K562 (cell line): ENCODE measurements around the gene HMG20B. TPM values are rescaled to one million over a fixed set of nuclear protein-coding genes. Genes with fewer than 3 reads are reported as not detected.

Experiments
- BDP1 ChIP-seq: IDR thresholded peaks from 3 replicates; pipeline ENCODE4 v1.6.1; 2011; ENCODE audit not compliant: insufficient read length, insufficient read depth
- CREBBP ChIP-seq: IDR thresholded peaks from one replicate; pipeline ENCODE4 v1.6.1; 2012; ENCODE audit warnings: low read depth, mild to moderate bottlenecking, control low read depth, inconsistent platforms, low read length
- CTBP1 ChIP-seq: fragments of 450-650 bp; IDR thresholded peaks from 2 replicates; pipeline ENCODE4 v1.6.1; 2016; ENCODE audit warnings: borderline replicate concordance
- ETV1 ChIP-seq: fragments of 450-650 bp; conservative IDR thresholded peaks from 2 replicates; pipeline ENCODE4 v1.6.1; 2016; ENCODE audit warnings: missing genetic modification characterization, control low read depth, low read depth, missing compliant biosample characterization
- GTF2E2 ChIP-seq: fragments of 200-800 bp; sonication (Bioruptor generic); IDR thresholded peaks from 2 replicates; pipeline ENCODE4 v1.6.1; 2016; ENCODE audit warnings: missing genetic modification characterization, missing compliant biosample characterization
- LARP7 ChIP-seq: fragments of 450-650 bp; IDR thresholded peaks from 2 replicates; pipeline ENCODE4 v1.6.1; 2016
- MAZ ChIP-seq, 2 experiments: fragments of 450-650 bp in 1 of 2; sonication (generic) in 1 of 2; formaldehyde crosslinking; IDR thresholded peaks in 1 of 2; conservative IDR thresholded peaks in 1 of 2; 2 replicates each; pipeline versions ENCODE4 v1.4.0 to v1.5.0; 2020; ENCODE audit warnings: mild to moderate bottlenecking in 1 of 2, missing genetic modification reagents in 1 of 2
- MECOM ChIP-seq: fragments of 250-450 bp; sonication (Bioruptor Pico); IDR thresholded peaks from 2 replicates; pipeline ENCODE4 v1.8.0; 2022; ENCODE audit warnings: inconsistent platforms
- PHB2 ChIP-seq: fragments of 450-650 bp; IDR thresholded peaks from 2 replicates; pipeline ENCODE4 v1.6.1; 2017; ENCODE audit warnings: low read depth
- PRPF4 ChIP-seq: fragments of 200-400 bp; formaldehyde crosslinking; IDR thresholded peaks from one replicate; pipeline ENCODE4 v1.6.1; 2017; ENCODE audit warnings: low read length, low read depth, mild to moderate bottlenecking; ENCODE audit not compliant: insufficient read depth, poor library complexity, severe bottlenecking
- TARDBP ChIP-seq: fragments of 450-650 bp; IDR thresholded peaks from 2 replicates; pipeline ENCODE4 v1.6.1; 2016
- polyA plus RNA-seq, 8 experiments: library from polyadenylated mRNA; depleted of rRNA in 4 of 8; stranded (reverse) in 5 of 8; unstranded in 3 of 8; fragments of >200 nt; fragmentation: Nextera tagmentation in 2 of 8; fragmentation: Illumina TruSeq in 1 of 8; extraction: Ambion mirVana in 2 of 8; extraction: Trizol in 1 of 8; gene quantifications; 2 replicates each; pipeline versions ENCODE4 v1.2.1 to v1.2.3, GENCODE V29; 2011 to 2014; ENCODE audit warnings: inconsistent platforms in 1 of 8, missing spikeins in 1 of 8
- total RNA-seq, 7 experiments: library from RNA; depleted of rRNA in 6 of 7; stranded (reverse); fragments of >200 nt in 6 of 7; fragmentation: Illumina TruSeq in 2 of 7; extraction: Trizol in 2 of 7; gene quantifications; 2 replicates each; pipeline versions ENCODE4 v1.2.1 to v1.2.3, GENCODE V29; 2011 to 2021; ENCODE audit warnings: low replicate concordance in 1 of 7
- TF ChIP-seq, protein P1 (sequence below): fragments of 150-350 bp; IDR thresholded peaks from 2 replicates; pipeline ENCODE4 v1.6.1; 2014; ENCODE audit warnings: low read depth, mild to moderate bottlenecking, low read length, borderline replicate concordance
- TF ChIP-seq, protein P2 (sequence below), 2 experiments: fragments of 450-650 bp; formaldehyde crosslinking in 1 of 2; IDR thresholded peaks; 2 replicates each; pipeline versions ENCODE4 v1.4.0 to v1.6.1; 2014 to 2020; ENCODE audit warnings: mild to moderate bottlenecking in 2 of 2, borderline replicate concordance in 1 of 2, low read depth in 1 of 2

HMG20B gene
- total and polyA plus RNA-seq, 9 of the 15 experiments (the other 6 are each of a cell fraction or from before 2014, with no cell fraction given), result 0.35 to 172 (median 38.6) TPM

DNA sequence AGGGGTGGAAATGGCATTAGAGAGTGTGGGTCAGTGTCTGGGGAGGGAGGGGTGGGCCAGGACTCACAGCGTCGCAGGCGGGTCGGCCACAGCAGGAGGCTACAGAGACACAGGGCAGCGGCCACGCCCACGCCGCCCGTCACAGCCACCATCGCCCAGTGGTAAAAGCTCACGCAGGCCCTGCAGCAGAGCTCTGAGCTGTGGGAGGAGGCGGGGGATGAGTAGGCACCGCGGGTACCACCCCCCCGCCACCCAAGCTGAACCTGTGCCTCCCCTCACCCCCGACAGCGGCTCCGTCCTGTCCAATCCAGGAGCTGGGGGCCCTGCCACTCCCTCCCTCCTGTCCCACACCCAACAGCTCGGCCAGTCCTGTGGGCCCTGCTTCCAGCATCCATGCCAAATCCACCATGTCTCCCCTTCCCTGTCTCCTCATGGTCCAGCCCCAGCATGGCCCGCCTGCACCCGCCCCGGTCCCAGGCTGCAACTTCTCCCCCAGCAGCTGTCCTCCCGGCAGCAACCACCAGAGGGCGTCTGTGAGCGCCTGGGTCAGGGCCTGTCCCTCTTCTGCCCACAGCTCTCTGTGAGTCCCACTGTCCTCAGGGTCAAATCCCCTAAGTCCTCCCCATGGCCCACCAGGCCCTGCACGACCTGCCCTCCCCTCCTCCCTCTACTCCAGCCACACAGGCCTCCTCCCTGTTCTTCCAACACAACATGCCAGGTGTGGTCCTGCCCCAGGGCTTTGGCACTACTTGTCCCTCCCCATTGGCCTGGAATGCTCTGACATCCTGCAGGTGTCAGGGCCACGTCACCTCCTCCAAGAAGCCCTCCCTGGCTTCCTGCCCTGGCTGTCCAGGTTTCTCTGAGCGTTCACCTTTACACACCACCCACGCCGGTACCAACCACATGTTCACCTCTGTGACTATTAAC is 27.7 kb upstream of the HMG20B start (continued):
- TF ChIP-seq, protein P1, sequence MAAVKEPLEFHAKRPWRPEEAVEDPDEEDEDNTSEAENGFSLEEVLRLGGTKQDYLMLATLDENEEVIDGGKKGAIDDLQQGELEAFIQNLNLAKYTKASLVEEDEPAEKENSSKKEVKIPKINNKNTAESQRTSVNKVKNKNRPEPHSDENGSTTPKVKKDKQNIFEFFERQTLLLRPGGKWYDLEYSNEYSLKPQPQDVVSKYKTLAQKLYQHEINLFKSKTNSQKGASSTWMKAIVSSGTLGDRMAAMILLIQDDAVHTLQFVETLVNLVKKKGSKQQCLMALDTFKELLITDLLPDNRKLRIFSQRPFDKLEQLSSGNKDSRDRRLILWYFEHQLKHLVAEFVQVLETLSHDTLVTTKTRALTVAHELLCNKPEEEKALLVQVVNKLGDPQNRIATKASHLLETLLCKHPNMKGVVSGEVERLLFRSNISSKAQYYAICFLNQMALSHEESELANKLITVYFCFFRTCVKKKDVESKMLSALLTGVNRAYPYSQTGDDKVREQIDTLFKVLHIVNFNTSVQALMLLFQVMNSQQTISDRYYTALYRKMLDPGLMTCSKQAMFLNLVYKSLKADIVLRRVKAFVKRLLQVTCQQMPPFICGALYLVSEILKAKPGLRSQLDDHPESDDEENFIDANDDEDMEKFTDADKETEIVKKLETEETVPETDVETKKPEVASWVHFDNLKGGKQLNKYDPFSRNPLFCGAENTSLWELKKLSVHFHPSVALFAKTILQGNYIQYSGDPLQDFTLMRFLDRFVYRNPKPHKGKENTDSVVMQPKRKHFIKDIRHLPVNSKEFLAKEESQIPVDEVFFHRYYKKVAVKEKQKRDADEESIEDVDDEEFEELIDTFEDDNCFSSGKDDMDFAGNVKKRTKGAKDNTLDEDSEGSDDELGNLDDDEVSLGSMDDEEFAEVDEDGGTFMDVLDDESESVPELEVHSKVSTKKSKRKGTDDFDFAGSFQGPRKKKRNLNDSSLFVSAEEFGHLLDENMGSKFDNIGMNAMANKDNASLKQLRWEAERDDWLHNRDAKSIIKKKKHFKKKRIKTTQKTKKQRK, result no peak
- TF ChIP-seq PHB2 (no peak), MAZ (CRISPR knock-in tag; conservative IDR thresholded peaks at IDR 0.05 in 1 of 2, IDR thresholded peaks at IDR 0.05 in 1 of 2) (peak; percentile 46 to 55; a peak in 1 of 4 replicates), ETV1 (tag) (no peak), BDP1 (no peak), LARP7 (no peak), TARDBP (no peak), MECOM (CRISPR knock-in tag) (no peak), CREBBP (no peak), CTBP1 (peak; percentile 60; the same call in 1 of the 2 replicates), GTF2E2 (tag) (no peak), PRPF4 (no peak)
- TF ChIP-seq, protein P2, sequence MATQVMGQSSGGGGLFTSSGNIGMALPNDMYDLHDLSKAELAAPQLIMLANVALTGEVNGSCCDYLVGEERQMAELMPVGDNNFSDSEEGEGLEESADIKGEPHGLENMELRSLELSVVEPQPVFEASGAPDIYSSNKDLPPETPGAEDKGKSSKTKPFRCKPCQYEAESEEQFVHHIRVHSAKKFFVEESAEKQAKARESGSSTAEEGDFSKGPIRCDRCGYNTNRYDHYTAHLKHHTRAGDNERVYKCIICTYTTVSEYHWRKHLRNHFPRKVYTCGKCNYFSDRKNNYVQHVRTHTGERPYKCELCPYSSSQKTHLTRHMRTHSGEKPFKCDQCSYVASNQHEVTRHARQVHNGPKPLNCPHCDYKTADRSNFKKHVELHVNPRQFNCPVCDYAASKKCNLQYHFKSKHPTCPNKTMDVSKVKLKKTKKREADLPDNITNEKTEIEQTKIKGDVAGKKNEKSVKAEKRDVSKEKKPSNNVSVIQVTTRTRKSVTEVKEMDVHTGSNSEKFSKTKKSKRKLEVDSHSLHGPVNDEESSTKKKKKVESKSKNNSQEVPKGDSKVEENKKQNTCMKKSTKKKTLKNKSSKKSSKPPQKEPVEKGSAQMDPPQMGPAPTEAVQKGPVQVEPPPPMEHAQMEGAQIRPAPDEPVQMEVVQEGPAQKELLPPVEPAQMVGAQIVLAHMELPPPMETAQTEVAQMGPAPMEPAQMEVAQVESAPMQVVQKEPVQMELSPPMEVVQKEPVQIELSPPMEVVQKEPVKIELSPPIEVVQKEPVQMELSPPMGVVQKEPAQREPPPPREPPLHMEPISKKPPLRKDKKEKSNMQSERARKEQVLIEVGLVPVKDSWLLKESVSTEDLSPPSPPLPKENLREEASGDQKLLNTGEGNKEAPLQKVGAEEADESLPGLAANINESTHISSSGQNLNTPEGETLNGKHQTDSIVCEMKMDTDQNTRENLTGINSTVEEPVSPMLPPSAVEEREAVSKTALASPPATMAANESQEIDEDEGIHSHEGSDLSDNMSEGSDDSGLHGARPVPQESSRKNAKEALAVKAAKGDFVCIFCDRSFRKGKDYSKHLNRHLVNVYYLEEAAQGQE (IDR thresholded peaks at IDR 0.05; ENCODE audit: borderline replicate concordance), result peak; percentile 84; the same call in 1 of the 2 replicates
- TF ChIP-seq, protein P2 (CRISPR knock-in tag; IDR thresholded peaks at IDR 0.05; ENCODE audit: low read depth), result no peak
